Measurements from ENCODE around the gene GOLGA6L2.
"Not testable (repeated sequence)": the region's sequence is repeated elsewhere in the genome, so short reads cannot be mapped to it uniquely, and the experiment has no call there.

Gene GOLGA6L2

DNA sequence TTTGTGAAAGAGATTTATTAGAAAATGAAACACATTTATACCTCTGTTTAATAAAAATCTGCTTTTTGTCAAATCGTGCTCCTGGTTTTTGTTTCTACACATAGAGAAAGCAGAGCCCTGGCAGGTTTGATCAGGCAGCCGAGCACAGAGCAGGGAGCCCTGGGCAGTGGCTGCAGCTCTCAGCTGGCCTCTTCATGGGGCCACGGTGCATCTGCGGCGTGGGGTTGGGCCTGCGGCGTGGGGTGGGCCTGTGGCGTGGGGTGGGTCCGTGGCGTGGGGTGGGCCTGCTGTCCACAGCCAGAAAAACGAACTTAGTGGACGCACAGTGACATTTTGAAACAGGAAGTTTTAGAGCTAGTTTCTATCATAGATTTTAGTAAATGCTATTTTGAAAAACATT lies 10.6 kb downstream of the GOLGA6L2 start:
- Mint-ChIP-seq H3K36me3 (ENCODE audit: low read depth) (peaks cover 3% of the 10 kb centered on the region), H3K4me3 (no peak overlapping the region), H3K9me3 (peaks cover 5% of the 10 kb centered on the region), H3K4me1 (no peaks in the 10 kb centered on the region), H3K27me3 (ENCODE audit: low read depth) (no peaks in the 10 kb centered on the region), H3K27ac (no peak overlapping the region)
- TF ChIP-seq, protein P1, sequence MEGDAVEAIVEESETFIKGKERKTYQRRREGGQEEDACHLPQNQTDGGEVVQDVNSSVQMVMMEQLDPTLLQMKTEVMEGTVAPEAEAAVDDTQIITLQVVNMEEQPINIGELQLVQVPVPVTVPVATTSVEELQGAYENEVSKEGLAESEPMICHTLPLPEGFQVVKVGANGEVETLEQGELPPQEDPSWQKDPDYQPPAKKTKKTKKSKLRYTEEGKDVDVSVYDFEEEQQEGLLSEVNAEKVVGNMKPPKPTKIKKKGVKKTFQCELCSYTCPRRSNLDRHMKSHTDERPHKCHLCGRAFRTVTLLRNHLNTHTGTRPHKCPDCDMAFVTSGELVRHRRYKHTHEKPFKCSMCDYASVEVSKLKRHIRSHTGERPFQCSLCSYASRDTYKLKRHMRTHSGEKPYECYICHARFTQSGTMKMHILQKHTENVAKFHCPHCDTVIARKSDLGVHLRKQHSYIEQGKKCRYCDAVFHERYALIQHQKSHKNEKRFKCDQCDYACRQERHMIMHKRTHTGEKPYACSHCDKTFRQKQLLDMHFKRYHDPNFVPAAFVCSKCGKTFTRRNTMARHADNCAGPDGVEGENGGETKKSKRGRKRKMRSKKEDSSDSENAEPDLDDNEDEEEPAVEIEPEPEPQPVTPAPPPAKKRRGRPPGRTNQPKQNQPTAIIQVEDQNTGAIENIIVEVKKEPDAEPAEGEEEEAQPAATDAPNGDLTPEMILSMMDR (IDR thresholded peaks at IDR 0.05; ENCODE audit: unreplicated experiment in 3 of 3): no peak

- not testable (repeated sequence) for H3K27me3 Mint-ChIP-seq (ENCODE audit: low read depth); H3K27ac Mint-ChIP-seq; H3K4me3 Mint-ChIP-seq; H3K9me3 Mint-ChIP-seq; H3K4me1 Mint-ChIP-seq; H3K36me3 Mint-ChIP-seq (ENCODE audit: low read depth)
Measured at GRCh38 chr15:23434699-23435098, 12.3 kb downstream of the GOLGA6L2 start.

- H3K4me3 Mint-ChIP-seq; H3K36me3 Mint-ChIP-seq (ENCODE audit: low read depth); H3K27me3 Mint-ChIP-seq (ENCODE audit: low read depth); H3K27ac Mint-ChIP-seq; H3K9me3 Mint-ChIP-seq; H3K4me1 Mint-ChIP-seq: not testable (repeated sequence)
Measured at GRCh38 chr15:23425327-23425726, 21.7 kb downstream of the GOLGA6L2 start.

- Mint-ChIP-seq H3K27ac (no peak overlapping the region), H3K27me3 (ENCODE audit: low read depth) (no peaks in the 10 kb centered on the region), H3K36me3 (ENCODE audit: low read depth) (no peaks in the 10 kb centered on the region), H3K4me1 (no peaks in the 10 kb centered on the region), H3K4me3 (no peak overlapping the region), H3K9me3 (peaks cover 2% of the 10 kb centered on the region)
- TF ChIP-seq, protein P1 (IDR thresholded peaks at IDR 0.05; ENCODE audit: unreplicated experiment in 3 of 3): no peak
Measured at GRCh38 chr15:23424111-23424904, 22.7 kb downstream of the GOLGA6L2 start.

DNA sequence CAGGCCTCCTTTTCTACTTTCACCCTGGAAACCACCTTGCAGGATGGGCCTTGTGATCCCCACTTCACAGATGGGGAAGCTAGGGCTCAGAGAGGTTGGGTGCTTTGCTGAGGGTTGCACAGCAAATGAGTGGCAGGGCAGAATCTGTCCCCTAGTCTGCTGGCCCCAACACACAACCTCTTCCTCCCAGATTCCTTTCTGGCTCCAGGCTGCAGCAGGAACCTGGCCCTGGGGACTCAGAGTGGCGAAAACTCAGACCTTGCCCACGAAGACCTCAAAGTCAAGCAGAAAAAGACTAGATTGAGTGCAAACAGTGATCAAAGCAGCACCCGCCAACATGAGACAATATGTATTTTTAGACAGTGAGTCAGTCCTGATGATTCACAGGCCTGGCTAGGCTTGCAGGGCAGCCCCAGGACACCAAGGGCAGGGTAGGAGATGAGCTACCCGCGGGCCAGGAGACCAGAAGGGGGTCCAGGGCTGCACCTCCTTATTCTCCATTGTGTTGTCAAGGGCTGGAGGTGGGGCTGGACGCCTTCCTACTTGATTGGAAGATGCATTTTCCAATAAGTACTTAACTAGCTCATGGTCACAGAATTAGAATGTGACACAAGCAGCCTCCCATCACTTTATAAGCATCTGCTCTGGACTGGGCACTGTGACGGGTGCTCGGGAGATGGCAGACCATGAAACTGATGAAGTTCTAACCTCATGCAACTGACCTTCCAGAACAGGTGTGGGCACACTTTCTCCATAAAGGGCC lies 23.9 kb downstream of the GOLGA6L2 start:
- Mint-ChIP-seq H3K4me1 (no peaks in the 10 kb centered on the region), H3K4me3 (no peak overlapping the region), H3K9me3 (peaks cover 2% of the 10 kb centered on the region), H3K27me3 (ENCODE audit: low read depth) (no peaks in the 10 kb centered on the region), H3K36me3 (ENCODE audit: low read depth) (no peaks in the 10 kb centered on the region), H3K27ac (no peak overlapping the region)
- TF ChIP-seq, protein P1 (IDR thresholded peaks at IDR 0.05; ENCODE audit: unreplicated experiment in 3 of 3): no peak

GRCh38 chr15:23422099-23422945 lies 24.7 kb downstream of the GOLGA6L2 start:
- H3K4me1 Mint-ChIP-seq: no peaks in the 10 kb centered on the region
- no peak overlapping the region for H3K27ac Mint-ChIP-seq
- TF ChIP-seq, protein P1 (IDR thresholded peaks at IDR 0.05; ENCODE audit: unreplicated experiment in 3 of 3): no peak
- no peaks in the 10 kb centered on the region for H3K36me3 Mint-ChIP-seq (ENCODE audit: low read depth)
- no peak overlapping the region for H3K4me3 Mint-ChIP-seq
- H3K9me3 Mint-ChIP-seq: peaks cover 3% of the 10 kb centered on the region
- H3K27me3 Mint-ChIP-seq (ENCODE audit: low read depth): no peaks in the 10 kb centered on the region
